SK-N-MC (cell line): ENCODE data around the gene SPRN.

ENCODE experiments used
- EZH2 ChIP-seq: fragments of 200-600 bp; sonication (generic); IDR thresholded peaks from one replicate; pipeline ENCODE4 v1.6.1; 2017; ENCODE audit warnings: antibody characterized with exemption
- FOXP2 ChIP-seq: optimal IDR thresholded peaks from 2 replicates; pipeline ENCODE3; 2011; ENCODE audit warnings: mild to moderate bottlenecking, moderate library complexity; ENCODE audit not compliant: insufficient read depth; ENCODE audit errors: extremely low read length, control extremely low read depth
- POLR2AphosphoS5 ChIP-seq: IDR thresholded peaks from 2 replicates; pipeline ENCODE4 v1.6.1; 2012; ENCODE audit warnings: mild to moderate bottlenecking, low read depth, low read length, borderline replicate concordance

- TF ChIP-seq POLR2AphosphoS5 (no peak), EZH2 (no peak), FOXP2 (no peak)
These were observed 26.9 kb upstream of the SPRN start for GRCh38 chr10:133451346-133451745.
